HG02840 (cell line): ENCODE data around the gene MCTS1.
"Not testable (repeated sequence)": the region's sequence is repeated elsewhere in the genome, so short reads cannot be mapped to it uniquely, and the experiment has no call there.

Experiments used
- ATAC-seq: cut with Tn5 transposase; IDR thresholded peaks from one replicate; pipeline ENCODE4 v1.9.1; 2021; ENCODE audit warnings: mild to moderate bottlenecking, moderate library complexity, moderate number of reproducible peaks; ENCODE audit not compliant: unreplicated experiment, low FRiP score

The MCTS1 gene

GRCh38 chrX:120625371-120625770 is 21.5 kb downstream of the MCTS1 start:
- no peak for ATAC-seq

DNA sequence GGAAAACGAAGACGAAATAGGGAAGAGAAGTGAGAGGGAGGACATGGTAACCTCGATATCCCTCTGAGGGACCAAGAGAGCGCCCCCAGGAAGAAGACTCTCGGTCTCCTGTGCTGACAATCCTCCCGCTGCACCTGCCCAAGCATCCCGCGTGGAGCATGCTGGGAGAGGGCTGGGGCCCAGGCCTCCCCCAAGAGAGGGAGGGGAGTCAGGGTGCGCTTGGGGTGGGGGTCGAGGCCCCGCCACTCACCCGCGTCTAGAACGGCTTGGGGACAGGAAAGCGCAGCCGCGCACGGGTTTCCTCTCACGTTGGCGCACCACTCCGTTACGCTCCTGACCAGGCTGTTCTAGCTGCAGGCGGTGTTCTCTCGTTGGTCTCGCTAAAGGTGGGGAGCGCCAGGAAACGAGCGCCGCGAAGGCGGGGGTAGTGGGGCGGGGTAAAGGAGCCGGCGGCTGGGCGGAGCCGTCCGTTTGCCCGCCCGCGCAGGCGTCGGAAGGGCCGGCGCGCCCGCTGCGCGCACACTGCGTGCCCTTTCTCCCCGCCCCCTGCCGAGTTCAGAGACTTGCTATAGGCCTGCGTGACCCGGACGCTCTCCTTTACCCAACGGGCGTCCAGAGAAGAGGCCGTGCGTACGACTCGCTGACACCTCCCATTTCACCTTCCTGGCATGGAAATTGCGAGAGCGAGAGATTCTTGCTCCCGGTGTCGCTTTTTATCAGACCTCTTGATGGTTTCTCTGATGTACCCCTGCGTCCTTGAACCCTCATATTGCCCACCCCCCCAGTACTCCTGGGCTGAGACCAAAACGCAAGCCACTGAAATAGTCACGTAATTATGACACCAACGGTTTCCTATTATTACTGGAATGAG is 26.0 kb downstream of the MCTS1 start, which contains the start of gene C1GALT1C1:
Gene C1GALT1C1, minus strand, starts transcription at position 388 of the 871 bp plus-strand sequence. CDS start 2,888 bp downstream, outside the sequence.
- ATAC-seq = peak; percentile 96

- no peak for ATAC-seq
Observed at GRCh38 chrX:120638619-120639018, 34.7 kb downstream of the MCTS1 start.

- no peak for ATAC-seq
Observed at GRCh38 chrX:120642871-120643270, 39.0 kb downstream of the MCTS1 start.

GRCh38 chrX:120647127-120647526 is 43.2 kb downstream of the MCTS1 start:
- no peak for ATAC-seq

DNA sequence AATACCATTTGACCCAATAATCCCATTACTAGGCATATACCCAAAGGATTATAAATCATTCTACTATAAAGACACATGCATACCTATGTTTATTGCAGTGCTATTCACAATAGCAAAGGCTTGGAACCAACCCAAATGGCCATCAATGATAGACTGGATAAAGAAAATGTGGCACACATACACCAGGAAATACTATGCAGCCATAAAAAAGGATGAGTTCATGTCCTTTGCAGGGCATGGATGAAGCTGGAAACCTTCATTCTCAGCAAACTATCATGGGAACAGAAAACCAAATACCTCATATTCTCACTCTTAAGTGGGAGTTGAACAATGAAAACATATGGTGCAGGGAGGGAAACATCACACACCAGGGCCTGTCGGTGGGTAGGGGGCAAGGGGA is 48.4 kb downstream of the MCTS1 start:
- not testable (repeated sequence) for ATAC-seq

DNA sequence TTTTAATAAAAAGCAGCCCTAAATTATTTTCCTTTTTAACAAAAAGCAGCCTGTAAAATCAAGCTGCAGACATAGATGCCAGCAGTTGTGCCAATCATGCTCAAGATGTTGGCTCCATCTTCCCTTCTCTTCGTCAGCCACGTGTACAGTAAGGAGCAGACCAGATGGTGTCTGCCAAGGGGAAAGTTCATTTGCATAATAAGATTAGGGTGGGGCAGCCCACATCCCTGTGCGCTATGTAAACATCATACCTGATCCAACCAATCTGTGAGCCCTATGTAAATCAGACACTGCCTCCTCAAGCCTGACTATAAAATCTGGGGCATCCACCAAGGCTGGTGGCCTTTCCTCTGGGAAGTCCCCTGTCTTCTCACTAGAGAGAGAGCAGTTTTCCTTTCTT is 49.1 kb downstream of the MCTS1 start:
- ATAC-seq = no peak

- no peak for ATAC-seq
Observed at GRCh38 chrX:120660637-120661036, 56.7 kb downstream of the MCTS1 start.
